Posterior vena cava (tissue), 2 donors: ENCODE data around the gene CSK. TPM values are rescaled to one million over a fixed set of nuclear protein-coding genes. Genes with fewer than 3 reads are reported as not detected.
A peak's percentile ranks its signal among the peaks of the same experiment; 100 is the strongest.
"Not testable (repeated sequence)": the region's sequence is repeated elsewhere in the genome, so short reads cannot be mapped to it uniquely, and the experiment has no call there.

ENCODE experiments used
- DNase-seq: peaks from one replicate; pipeline ENCODE4 v3.0.0-alpha.2; 2020; ENCODE audit warnings: low spot score
- intact Hi-C, 2 donors: fragments of 100-400 bp; cut with DNase I; formaldehyde crosslinking; loops; one replicate each; pipeline versions ENCODE4 v1.14.1 to v1.14.2; 2022 to 2023
- total RNA-seq, 2 donors: library from RNA; stranded (reverse); fragmentation: NEBNext Ultra II Directional; extraction: Animal tissue kit (Norgen Biotek cat#: 25700); gene quantifications; one replicate each; pipeline ENCODE4 v1.2.1, GENCODE V29; 2021
- donor health status: DM: yes; HTN: yes; CAD: no.
- donor health status: DM: yes; HTN: yes; CAD: no.

The CSK gene
- total RNA-seq, 2 donors from 2014 or later: 29.6 to 31.8 TPM

GRCh38 chr15:74783072-74783807, 1.4 kb downstream of the CSK start:
- DNase-seq: peak; percentile 80
- intact Hi-C loops: loop anchor here in 1 of 2 donors (5.0 kb wide), 1 partner anchor 59 kb away; the partner anchor contains the start of gene ULK3

- intact Hi-C loops: loop anchor here in 1 of 2 donors (5.0 kb wide), 1 partner anchor 59 kb away; the partner anchor contains the start of gene ULK3
- DNase-seq: no peak
Observed at GRCh38 chr15:74783808-74784175, 1.9 kb downstream of the CSK start.

- DNase-seq: no peak
- intact Hi-C loops: loop anchor here in 1 of 2 donors (5.0 kb wide), 1 partner anchor 58 kb away; the partner anchor contains the start of gene ULK3
Observed at GRCh38 chr15:74784426-74785193, 2.7 kb downstream of the CSK start.

GRCh38 chr15:74785194-74786032, 3.5 kb downstream of the CSK start:
- DNase-seq: no peak
- intact Hi-C loops: no loop called here

GRCh38 chr15:74786081-74786480, 4.2 kb downstream of the CSK start:
- intact Hi-C loops, DNase-seq: not testable (repeated sequence)

GRCh38 chr15:74786551-74787165, 4.8 kb downstream of the CSK start:
- DNase-seq: no peak
- intact Hi-C loops: no loop called here

- intact Hi-C loops: no loop called here
- peak; percentile 92 for DNase-seq
Observed at GRCh38 chr15:74787251-74788041, 5.6 kb downstream of the CSK start.

- intact Hi-C loops: no loop called here
- DNase-seq: no peak
Observed at GRCh38 chr15:74788042-74788682, 6.3 kb downstream of the CSK start.

GRCh38 chr15:74788683-74789151, 6.8 kb downstream of the CSK start:
- DNase-seq: no peak
- intact Hi-C loops: no loop called here

- intact Hi-C loops: no loop called here
- DNase-seq: no peak
Observed at GRCh38 chr15:74789171-74789631, 7.3 kb downstream of the CSK start.

- no peak for DNase-seq
Observed at GRCh38 chr15:74789741-74790079, 7.8 kb downstream of the CSK start.

GRCh38 chr15:74790080-74790916, 8.4 kb downstream of the CSK start:
- intact Hi-C loops: loop anchor here in 1 of 2 donors (1.0 kb wide), 1 partner anchor 26 kb away; no protein-coding TSS in a partner anchor
- no peak for DNase-seq

More at GRCh38 chr15:74789741-74790079, 7.8 kb downstream of the CSK start:
- intact Hi-C loops: loop anchor here in 1 of 2 donors (1.0 kb wide), 1 partner anchor 27 kb away; no protein-coding TSS in a partner anchor

GRCh38 chr15:74791007-74791406, 9.1 kb downstream of the CSK start:
- no peak for DNase-seq
- intact Hi-C loops: no loop called here

GRCh38 chr15:74791667-74792066, 9.8 kb downstream of the CSK start:
- DNase-seq: no peak
- intact Hi-C loops: no loop called here

- no peak for DNase-seq
- intact Hi-C loops: no loop called here
Observed at GRCh38 chr15:74792227-74793016, 10.5 kb downstream of the CSK start.
